ENCODE data around the gene PDLIM7.

The PDLIM7 gene

DNA sequence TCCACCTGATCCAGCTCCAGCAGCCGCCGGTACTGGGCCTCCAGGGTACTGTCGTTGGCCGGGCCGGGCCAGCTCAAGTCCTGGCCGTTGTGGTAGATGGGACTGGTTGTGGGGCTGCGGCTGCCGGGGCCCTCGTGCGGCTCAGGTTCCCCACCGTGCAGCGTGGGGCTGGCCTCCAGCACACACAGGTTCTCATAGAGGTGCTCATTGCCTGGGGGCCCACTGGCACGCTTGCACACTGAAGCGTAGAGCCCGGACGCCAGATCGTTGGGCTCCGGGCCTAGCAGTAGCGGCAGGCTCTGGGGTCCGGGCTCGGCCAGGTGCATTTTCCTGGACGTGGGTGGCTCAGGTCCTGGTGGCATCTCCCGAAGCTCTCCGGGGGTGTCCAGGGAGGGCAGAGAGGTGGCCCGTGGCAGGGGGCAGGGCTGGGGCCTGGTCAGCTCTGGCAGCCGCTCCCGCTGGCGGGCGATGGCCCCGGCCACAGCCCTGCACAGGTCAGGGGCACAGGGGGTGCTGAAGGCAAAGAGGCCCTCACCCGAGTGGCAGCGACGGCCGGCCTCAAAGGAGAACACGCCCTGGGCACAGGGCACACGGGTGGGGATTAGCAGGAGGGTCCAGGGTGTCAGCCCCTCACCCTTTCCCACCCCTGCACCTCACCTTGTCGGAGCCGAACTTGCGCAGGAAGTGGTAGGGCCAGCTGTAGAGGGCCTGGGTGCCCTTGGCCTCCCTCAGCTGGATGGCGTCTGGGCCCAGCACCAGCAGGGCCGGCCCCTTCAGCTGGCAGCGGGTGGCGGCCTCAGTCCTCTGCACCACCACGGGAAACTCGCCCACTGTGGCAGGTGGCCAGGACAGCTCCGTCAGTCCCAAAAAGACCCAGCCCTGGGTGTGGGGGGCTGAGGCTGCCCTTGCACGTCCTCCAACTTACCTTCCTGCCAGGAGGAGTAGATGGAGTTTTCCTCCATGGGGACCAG lies 7.0 kb upstream of the PDLIM7 start:
- no peak for FAIRE-seq

DNA sequence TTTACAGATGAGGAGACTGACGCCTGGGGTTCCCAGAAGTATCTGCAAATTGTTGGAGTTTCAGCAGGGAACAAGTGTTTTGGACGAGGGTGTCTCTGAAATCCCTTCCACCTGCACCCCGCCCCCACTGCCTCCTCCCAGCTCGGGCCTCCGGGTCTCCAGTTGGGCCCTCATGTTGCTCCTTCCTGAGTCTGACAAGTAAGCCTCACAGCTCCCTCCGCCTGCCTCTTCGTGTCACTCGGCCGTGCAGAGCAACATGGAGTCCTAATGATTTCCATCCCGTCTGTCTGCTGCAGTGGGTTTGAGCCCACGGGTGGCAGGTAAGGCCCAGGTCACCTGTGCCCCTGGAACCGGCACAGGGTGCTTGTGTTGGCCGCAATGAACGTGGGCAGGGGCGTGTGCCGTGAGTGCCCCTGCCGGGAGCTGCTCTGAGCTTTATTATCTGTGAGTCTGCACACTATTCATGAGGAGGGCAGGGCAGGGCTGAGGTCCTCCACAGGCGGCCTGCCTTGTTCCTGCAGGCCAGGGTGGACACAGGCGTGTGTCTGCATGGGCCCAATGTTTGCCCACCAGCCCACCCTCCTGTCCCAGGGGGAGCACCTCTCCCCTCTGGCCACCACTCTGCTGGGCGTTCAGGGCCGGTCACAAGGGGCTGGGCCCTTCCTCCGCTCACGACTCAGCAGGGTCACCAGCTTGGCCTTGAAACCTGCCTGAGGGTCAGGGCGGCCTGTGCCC lies 6.1 kb upstream of the PDLIM7 start:
- no peak for FAIRE-seq

GRCh38 chr5:177502886-177503285 lies 5.5 kb upstream of the PDLIM7 start:
- FAIRE-seq = no peak

- no peak for FAIRE-seq
These were observed 4.7 kb upstream of the PDLIM7 start for GRCh38 chr5:177501874-177502678.

DNA sequence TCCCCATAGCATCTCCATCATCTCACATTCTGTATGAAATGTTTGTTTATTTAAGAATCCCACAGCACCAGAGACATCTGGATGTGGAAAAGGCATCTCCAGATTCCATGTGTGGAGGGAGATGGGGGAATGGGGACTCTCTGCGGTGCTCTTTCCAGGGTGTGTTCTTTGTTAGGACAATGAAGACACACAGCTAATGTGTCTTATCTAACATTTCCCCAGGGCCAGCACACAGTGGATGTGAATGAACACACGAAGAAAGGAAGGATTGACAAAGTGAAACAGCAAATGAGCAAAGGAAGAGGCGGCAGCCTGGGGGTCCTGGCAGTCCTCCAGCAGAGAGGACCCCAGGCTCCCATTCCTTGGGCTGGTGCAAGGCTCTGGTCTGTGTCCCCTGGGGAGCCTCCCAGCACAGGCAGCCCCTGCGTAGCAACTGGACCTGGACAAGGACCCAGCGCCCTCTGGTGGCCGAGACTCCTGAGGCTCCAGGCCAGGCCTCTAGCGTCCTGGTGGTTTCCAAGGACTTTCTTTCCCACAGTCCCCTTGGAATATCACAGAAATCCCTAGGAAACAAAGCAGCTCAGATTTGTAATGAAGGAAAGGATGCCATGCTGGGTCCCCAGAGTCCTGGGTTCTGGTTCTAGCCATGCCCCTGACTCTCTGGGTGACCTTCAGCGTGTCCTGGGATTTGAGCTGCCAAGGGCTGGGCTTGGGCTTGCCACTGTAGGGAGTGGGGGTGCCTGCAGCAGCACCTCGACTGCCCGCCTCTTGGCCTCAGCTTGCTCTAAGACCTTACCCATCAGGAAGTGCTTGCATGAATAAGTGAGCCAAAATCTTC lies 3.5 kb upstream of the PDLIM7 start:
- no peak for FAIRE-seq

GRCh38 chr5:177499842-177500241 lies 2.4 kb upstream of the PDLIM7 start:
- no peak for FAIRE-seq

DNA sequence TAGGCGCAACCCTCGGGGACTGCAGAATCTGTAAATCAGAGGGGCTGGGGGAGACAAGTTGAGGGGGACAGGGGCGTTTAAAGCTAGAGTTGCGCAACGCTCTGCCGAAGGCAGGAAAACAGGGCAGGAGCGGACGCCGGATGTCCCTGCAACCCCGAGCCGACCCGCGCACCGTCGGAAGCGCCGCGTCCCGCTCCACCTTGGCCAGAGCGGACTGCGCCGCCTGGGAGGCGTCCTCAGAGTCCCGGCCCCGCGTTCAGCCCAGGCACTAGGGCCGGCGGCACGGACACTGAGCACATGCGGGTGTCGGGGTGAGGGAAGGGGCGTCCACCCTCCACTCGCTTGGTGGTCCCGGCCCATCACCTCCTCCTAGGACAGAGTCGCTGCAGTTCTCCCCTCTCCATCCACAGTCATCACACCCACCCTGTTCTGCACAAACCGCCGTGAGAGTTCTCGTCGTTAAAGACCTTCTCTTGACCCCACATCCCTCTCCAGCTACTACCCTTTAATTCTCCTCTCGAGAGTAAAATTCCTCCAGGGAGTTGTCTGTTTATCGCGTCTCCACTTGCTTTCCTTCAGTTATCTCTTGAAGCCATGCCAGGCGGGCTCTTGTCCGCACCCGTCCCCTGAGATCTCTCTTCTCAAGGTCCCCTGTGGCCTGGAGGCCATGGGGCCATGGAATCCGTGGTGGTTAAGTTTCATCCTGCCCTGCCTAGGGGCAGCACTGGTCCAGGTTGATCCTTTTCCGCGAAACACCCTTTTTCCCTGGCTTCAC lies 796 bp upstream of the PDLIM7 start:
- no peak for FAIRE-seq

GRCh38 chr5:177496727-177497291 lies 595 bp downstream of the PDLIM7 start:
- FAIRE-seq = no peak

DNA sequence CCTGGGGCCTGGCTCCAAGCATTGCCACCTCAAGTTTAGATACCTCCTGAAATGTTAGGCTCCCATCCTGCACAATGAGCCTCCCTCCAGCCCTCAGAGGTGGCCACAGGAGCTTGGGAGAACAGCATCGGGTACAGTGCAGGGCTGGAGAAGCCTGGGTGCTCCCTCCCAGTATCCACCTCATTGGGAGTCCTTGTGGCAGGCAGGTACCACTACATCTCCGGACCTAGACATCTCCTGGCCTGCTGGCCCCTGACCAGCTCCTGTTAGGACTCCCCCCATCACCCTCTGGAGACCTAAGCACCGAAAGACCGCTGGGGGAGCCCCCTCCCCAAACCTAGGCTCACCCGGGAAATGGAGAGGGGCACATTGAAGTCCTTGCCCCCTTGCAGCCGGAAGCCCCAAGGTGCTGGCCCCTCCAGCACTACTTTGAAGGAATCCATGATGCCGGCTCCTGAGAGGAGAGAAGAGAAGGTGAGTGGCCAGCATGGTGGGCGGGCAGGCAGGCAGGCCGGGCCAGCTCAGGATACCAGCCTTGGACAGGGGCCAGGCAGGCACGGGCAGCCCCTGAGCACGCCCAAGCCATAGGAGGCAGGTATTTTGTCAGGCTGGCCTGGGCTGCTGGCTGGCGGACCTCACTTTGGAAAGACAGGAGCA lies 1.2 kb downstream of the PDLIM7 start:
- no peak for FAIRE-seq

DNA sequence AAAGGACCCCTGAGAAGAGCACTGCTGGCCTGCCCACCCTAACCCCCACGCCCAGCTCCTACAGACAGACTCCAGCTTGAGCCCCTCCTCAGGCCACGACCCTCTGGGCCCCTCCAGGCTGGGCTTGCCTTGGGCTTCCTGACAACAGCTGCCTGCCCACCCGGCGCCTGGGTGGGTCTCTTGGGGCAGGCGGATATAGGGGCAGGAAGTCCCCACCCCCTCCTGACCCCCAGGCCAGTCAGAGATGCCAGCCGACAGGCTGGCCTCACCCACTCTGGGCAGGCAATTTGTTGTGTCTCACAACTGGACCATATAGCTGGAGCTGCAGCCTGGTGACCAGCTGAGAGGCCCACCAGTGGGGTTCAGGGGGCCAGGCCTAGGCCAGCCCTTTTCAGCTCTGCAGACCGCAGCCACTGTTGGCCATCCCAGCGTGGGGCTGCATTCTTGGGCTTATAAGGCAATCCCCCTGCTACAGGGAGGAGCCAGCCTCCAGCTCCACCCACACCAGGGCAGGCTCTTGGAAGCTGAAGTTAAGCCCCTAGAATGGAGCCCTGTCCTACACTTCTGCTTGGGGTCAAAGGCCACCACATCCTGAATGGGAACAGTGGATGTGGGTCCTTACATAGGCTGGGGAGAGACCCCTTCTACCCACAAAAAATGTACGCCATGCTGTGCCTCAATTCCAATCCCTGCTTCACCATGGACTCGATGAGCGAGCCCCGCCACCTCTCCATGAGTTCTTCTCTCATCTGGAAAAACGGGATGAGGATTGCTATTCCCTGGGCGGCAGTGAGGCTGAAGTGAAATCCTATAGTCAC lies 2.0 kb downstream of the PDLIM7 start:
- FAIRE-seq = no peak

GRCh38 chr5:177494346-177495195 lies 2.8 kb downstream of the PDLIM7 start:
- no peak for FAIRE-seq

GRCh38 chr5:177493795-177494345 lies 3.5 kb downstream of the PDLIM7 start:
- no peak for FAIRE-seq

DNA sequence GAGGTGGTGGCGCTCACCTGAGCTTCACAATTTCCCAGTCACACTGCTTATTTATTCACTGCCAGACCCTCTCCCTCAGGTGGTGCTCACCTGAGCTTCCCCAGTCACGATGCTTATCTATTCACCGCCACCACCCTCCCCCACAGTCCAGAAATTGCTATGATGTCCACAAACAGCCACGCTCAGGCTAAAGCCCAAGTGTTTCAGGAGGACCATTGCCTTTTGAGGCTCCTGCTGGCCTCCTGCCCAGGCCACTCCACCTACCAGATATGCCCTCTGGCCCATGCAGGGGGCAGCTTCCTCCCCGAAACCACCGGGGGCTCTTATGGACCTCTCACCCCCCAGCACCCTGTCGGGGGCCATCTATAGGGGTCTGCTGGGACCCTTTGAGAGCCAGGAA lies 4.6 kb downstream of the PDLIM7 start:
- FAIRE-seq = no peak

DNA sequence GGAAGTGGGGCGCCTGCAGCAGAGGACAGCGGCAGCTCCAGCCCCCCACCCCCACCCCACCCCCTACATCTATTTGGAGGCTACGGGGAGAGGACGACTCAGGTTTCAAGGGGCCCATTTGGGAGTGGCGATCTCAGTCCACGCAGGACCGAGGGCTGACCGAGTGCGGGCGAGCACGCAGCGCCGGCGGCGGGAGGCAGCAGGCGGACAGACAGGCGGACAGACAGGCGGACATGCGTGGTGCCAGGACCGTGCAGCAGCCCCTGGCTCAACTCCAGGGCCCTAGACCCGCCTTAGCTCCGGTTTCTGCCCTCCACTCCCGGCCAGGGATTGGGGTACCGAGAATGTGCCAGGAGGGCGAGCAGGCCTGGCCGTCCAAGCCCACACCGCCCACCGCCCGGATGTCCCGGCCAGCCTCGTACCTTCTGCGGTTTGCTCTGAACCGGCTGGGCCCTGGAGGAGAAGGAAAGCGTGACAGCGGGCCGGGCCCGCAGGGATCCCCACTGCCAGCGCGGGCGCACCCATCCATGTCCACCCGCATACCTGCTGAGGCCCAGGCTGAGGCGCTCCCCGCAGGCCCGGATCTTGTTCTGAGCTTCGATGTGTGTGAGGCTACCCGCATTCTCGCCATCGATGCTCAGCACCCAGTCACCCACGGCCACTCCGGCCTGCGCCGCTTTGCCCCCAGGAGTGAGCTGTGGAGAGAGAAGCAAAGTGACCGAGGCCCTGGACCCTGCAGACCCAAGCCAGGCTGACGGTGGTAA lies 5.2 kb downstream of the PDLIM7 start:
- no peak for FAIRE-seq

- FAIRE-seq = no peak
These were observed 5.9 kb downstream of the PDLIM7 start for GRCh38 chr5:177491429-177491945.

DNA sequence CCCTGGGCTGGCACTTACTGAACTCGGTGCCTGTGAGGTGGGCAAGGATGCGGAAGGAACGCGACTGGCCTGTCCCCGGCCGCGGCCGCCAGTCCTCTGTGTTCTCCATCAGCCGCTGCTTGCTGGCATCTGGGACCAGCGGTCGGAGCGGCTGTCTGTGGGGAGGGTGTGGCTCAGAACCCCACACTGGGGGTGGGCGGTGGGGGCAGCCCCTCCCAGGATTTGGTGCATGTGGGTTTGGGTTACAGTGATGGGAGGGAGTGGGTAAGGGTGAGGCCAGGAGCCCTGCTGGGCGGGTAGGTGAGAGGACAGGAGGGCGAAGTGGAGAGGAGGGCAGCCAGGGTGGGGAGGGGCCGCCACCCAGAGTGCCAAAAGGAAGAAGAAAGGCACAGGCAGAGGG lies 6.4 kb downstream of the PDLIM7 start:
- FAIRE-seq = no peak
